H9 (cell line): Measurements from ENCODE around the gene APOC1. TPM values are rescaled to one million over a fixed set of nuclear protein-coding genes. Genes with fewer than 3 reads are reported as not detected.

Experiments used
- DNase-seq: peaks from one replicate; pipeline ENCODE4 v3.0.0-alpha.2; 2017
- H2AFZ ChIP-seq: one replicate; pipeline ENCODE4 v1.6.1; 2013; ENCODE audit warnings: mild to moderate bottlenecking, low read length, control low read depth, moderate library complexity
- H2AK5ac ChIP-seq: 2 replicates; pipeline ENCODE4 v1.6.1; 2013; ENCODE audit warnings: low read length, control low read depth, mixed read lengths; ENCODE audit not compliant: insufficient read length
- H2BK120ac ChIP-seq: one replicate; pipeline ENCODE4 v1.6.1; 2013; ENCODE audit warnings: low read depth, mild to moderate bottlenecking, low read length, control low read depth, inconsistent platforms; ENCODE audit not compliant: poor library complexity, severe bottlenecking
- H2BK12ac ChIP-seq: 2 replicates; pipeline ENCODE4 v1.6.1; 2013; ENCODE audit warnings: low read length, control low read depth, mixed read lengths, low read depth; ENCODE audit not compliant: insufficient read length
- H2BK15ac ChIP-seq: 2 replicates; pipeline ENCODE4 v1.6.1; 2013; ENCODE audit warnings: low read depth, low read length, control low read depth
- H2BK20ac ChIP-seq: one replicate; pipeline ENCODE4 v1.6.1; 2013; ENCODE audit warnings: low read depth, mild to moderate bottlenecking, low read length, control low read depth, inconsistent platforms; ENCODE audit not compliant: poor library complexity, severe bottlenecking
- H2BK5ac ChIP-seq: 2 replicates; pipeline ENCODE4 v1.6.1; 2013; ENCODE audit warnings: low read length, control low read depth, mixed read lengths; ENCODE audit not compliant: insufficient read length
- H3K14ac ChIP-seq: 2 replicates; pipeline ENCODE4 v1.6.1; 2013; ENCODE audit warnings: low read length, control low read depth; ENCODE audit not compliant: insufficient read depth
- H3K18ac ChIP-seq: 2 replicates; pipeline ENCODE4 v1.6.1; 2013; ENCODE audit warnings: low read depth, mild to moderate bottlenecking, mixed read lengths, low read length, control low read depth; ENCODE audit not compliant: insufficient read length
- H3K23ac ChIP-seq: 2 replicates; pipeline ENCODE4 v1.6.1; 2013; ENCODE audit warnings: low read length, control low read depth, mixed read lengths, low read depth; ENCODE audit not compliant: insufficient read length
- H3K23me2 ChIP-seq: 2 replicates; pipeline ENCODE4 v1.6.1; 2013; ENCODE audit warnings: low read depth, mild to moderate bottlenecking, mixed read lengths, low read length, control low read depth; ENCODE audit not compliant: insufficient read length, poor library complexity, severe bottlenecking
- H3K27ac ChIP-seq: 2 replicates; pipeline ENCODE4 v1.5.1; 2013; ENCODE audit warnings: low read length, control low read depth, mixed read lengths, low read depth; ENCODE audit not compliant: insufficient read length
- H3K27me3 ChIP-seq: 2 replicates; pipeline ENCODE4 v1.6.1; 2013; ENCODE audit warnings: low read length, control low read depth, inconsistent platforms; ENCODE audit not compliant: insufficient read depth
- H3K4ac ChIP-seq: 2 replicates; pipeline ENCODE4 v1.6.1; 2013; ENCODE audit warnings: low read depth, mild to moderate bottlenecking, control low read depth, inconsistent platforms, low read length, moderate library complexity
- H3K4me1 ChIP-seq: 2 replicates; pipeline ENCODE4 v1.6.1; 2013; ENCODE audit warnings: low read length, control low read depth, inconsistent platforms; ENCODE audit not compliant: insufficient read depth
- H3K4me2 ChIP-seq: 2 replicates; pipeline ENCODE4 v1.6.1; 2013; ENCODE audit warnings: low read length, control low read depth, mixed read lengths; ENCODE audit not compliant: insufficient read length, insufficient read depth
- H3K56ac ChIP-seq: 2 replicates; pipeline ENCODE4 v1.6.1; 2013; ENCODE audit warnings: low read depth, mild to moderate bottlenecking, mixed read lengths, low read length, control low read depth; ENCODE audit not compliant: insufficient read length
- H3K79me1 ChIP-seq: 2 replicates; pipeline ENCODE4 v1.6.1; 2013; ENCODE audit warnings: low read depth, mild to moderate bottlenecking, moderate library complexity, low read length, control low read depth, inconsistent platforms; ENCODE audit not compliant: insufficient read depth, poor library complexity, severe bottlenecking
- H3K79me2 ChIP-seq: 2 replicates; pipeline ENCODE4 v1.6.1; 2013; ENCODE audit warnings: low read length, control low read depth, inconsistent platforms; ENCODE audit not compliant: insufficient read depth
- H3K9ac ChIP-seq: 2 replicates; pipeline ENCODE4 v1.6.1; 2013; ENCODE audit warnings: low read length, control low read depth, mixed read lengths; ENCODE audit not compliant: insufficient read length; ENCODE audit errors: extremely low read depth
- H3K9me3 ChIP-seq: one replicate; pipeline ENCODE4 v1.6.1; 2013; ENCODE audit warnings: low read depth, low read length, inconsistent platforms; ENCODE audit not compliant: control insufficient read depth
- H3T11ph ChIP-seq: one replicate; pipeline ENCODE4 v1.6.1; 2013; ENCODE audit warnings: mild to moderate bottlenecking, low read length, control low read depth, inconsistent platforms
- H4K20me1 ChIP-seq: one replicate; pipeline ENCODE4 v1.6.1; 2013; ENCODE audit not compliant: control insufficient read depth, insufficient read length, insufficient read depth
- H4K5ac ChIP-seq: 2 replicates; pipeline ENCODE4 v1.6.1; 2013; ENCODE audit warnings: low read depth, mild to moderate bottlenecking, mixed read lengths, low read length, control low read depth; ENCODE audit not compliant: insufficient read length
- H4K8ac ChIP-seq: replicated peaks from 2 replicates; pipeline ENCODE4 v1.6.1; 2013; ENCODE audit warnings: low read length, control low read depth, mixed read lengths, low read depth; ENCODE audit not compliant: insufficient read length
- H4K91ac ChIP-seq: 2 replicates; pipeline ENCODE4 v1.6.1; 2013; ENCODE audit warnings: low read depth, mild to moderate bottlenecking, moderate library complexity, mixed read lengths, low read length, control low read depth; ENCODE audit not compliant: insufficient read length
- H3K27ac Mint-ChIP-seq, 3 experiments: 2 replicates in 2 of 3; 3 replicates in 1 of 3; pipeline ENCODE4 v1.8.0; 2020 to 2021; ENCODE audit warnings: mixed read lengths in 3 of 3, mild to moderate bottlenecking in 1 of 3, moderate library complexity in 1 of 3
- H3K27me3 Mint-ChIP-seq: 2 replicates; pipeline ENCODE4 v1.8.0; 2021; ENCODE audit warnings: low read depth, mild to moderate bottlenecking, moderate library complexity, mixed read lengths
- H3K36me3 Mint-ChIP-seq, 3 experiments: 2 replicates in 2 of 3; 3 replicates in 1 of 3; pipeline ENCODE4 v1.8.0; 2020 to 2021; ENCODE audit warnings: low read depth in 3 of 3, mixed read lengths in 3 of 3; ENCODE audit not compliant: insufficient read depth in 1 of 3
- H3K4me1 Mint-ChIP-seq, 2 experiments: 2 replicates each; pipeline ENCODE4 v1.8.0; 2020; ENCODE audit warnings: mixed read lengths in 2 of 2
- H3K4me3 Mint-ChIP-seq, 2 experiments: 2 replicates in 1 of 2; 3 replicates in 1 of 2; pipeline ENCODE4 v1.8.0; 2020 to 2021; ENCODE audit warnings: mild to moderate bottlenecking in 2 of 2, mixed read lengths in 2 of 2, moderate library complexity in 1 of 2
- H3K9me3 Mint-ChIP-seq, 2 experiments: 2 replicates in 1 of 2; 3 replicates in 1 of 2; pipeline ENCODE4 v1.8.0; 2020; ENCODE audit warnings: mild to moderate bottlenecking in 2 of 2, mixed read lengths in 2 of 2, moderate library complexity in 1 of 2
- WGBS: extraction: QIAGEN DNeasy Blood & Tissue Kit; methylation state at CpG from one replicate; pipeline ENCODE4 v1.1.7; 2013; ENCODE audit warnings: missing lambda C conversion rate, low lambda C conversion rate, mixed read lengths; ENCODE audit not compliant: insufficient read length; ENCODE audit errors: extremely low coverage; 5-methylcytosine and 5-hydroxymethylcytosine counted together
- total RNA-seq: library from RNA; stranded (reverse); gene quantifications from 2 replicates; pipeline ENCODE4 v1.2.1, GENCODE V29; 2021
- TF ChIP-seq, protein P1 (sequence below): fragments of 200-600 bp; sonication (generic); conservative IDR thresholded peaks from 3 replicates; pipeline ENCODE4 v1.8.0; 2021; ENCODE audit warnings: antibody characterized with exemption, mild to moderate bottlenecking

APOC1 gene
- total RNA-seq, 1 experiment from 2014 or later, result 78.1 TPM

DNA sequence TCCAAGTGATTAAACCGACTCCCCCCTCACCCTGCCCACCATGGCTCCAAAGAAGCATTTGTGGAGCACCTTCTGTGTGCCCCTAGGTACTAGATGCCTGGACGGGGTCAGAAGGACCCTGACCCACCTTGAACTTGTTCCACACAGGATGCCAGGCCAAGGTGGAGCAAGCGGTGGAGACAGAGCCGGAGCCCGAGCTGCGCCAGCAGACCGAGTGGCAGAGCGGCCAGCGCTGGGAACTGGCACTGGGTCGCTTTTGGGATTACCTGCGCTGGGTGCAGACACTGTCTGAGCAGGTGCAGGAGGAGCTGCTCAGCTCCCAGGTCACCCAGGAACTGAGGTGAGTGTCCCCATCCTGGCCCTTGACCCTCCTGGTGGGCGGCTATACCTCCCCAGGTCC is 6.8 kb upstream of the APOC1 start:
- Histone ChIP-seq H3K4me1 (no peaks in the 10 kb centered on the region), H2BK5ac (no peak overlapping the region), H3K79me2 (no peaks in the 10 kb centered on the region; the same call in 1 of the 2 replicates), H4K91ac (no peak overlapping the region), H3K14ac (no peak overlapping the region), H3K4ac (no peak overlapping the region), H3K9ac (no peak overlapping the region), H3K56ac (no peak overlapping the region), H2AFZ (no peak overlapping the region), H3K27ac (no peak overlapping the region), H4K20me1 (no peaks in the 10 kb centered on the region), H3K18ac (no peak overlapping the region), H2BK12ac (no peak overlapping the region), H2BK20ac (no peak overlapping the region), H3T11ph (no peak overlapping the region), H2AK5ac (no peak overlapping the region), H2BK15ac (no peak overlapping the region), H2BK120ac (no peak overlapping the region), H3K27me3 (no peaks in the 10 kb centered on the region), H3K4me2 (no peak overlapping the region), H3K23ac (no peak overlapping the region), H3K23me2 (no peaks in the 10 kb centered on the region), H3K79me1 (no peaks in the 10 kb centered on the region), H4K5ac (no peak overlapping the region), H3K9me3 (no peaks in the 10 kb centered on the region), H4K8ac (no peak overlapping the region)
- Mint-ChIP-seq H3K4me1 (peaks cover 22 to 45% of the 10 kb centered on the region in 2 experiments), H3K27ac (no peak overlapping the region), H3K27me3 (no peaks in the 10 kb centered on the region), H3K36me3 (peaks cover 11 to 40% (median 32%) of the 10 kb centered on the region in 3 experiments; a peak in 6 of 7 replicates), H3K4me3 (peak overlapping the region in 1 of 2 experiments; percentile 40; a peak in 1 of 5 replicates), H3K9me3 (no peaks in the 10 kb centered on the region)
- DNase-seq, result no peak
- WGBS, result no CpG with 5 or more reads among the region's 12 CpGs
- TF ChIP-seq, protein P1, sequence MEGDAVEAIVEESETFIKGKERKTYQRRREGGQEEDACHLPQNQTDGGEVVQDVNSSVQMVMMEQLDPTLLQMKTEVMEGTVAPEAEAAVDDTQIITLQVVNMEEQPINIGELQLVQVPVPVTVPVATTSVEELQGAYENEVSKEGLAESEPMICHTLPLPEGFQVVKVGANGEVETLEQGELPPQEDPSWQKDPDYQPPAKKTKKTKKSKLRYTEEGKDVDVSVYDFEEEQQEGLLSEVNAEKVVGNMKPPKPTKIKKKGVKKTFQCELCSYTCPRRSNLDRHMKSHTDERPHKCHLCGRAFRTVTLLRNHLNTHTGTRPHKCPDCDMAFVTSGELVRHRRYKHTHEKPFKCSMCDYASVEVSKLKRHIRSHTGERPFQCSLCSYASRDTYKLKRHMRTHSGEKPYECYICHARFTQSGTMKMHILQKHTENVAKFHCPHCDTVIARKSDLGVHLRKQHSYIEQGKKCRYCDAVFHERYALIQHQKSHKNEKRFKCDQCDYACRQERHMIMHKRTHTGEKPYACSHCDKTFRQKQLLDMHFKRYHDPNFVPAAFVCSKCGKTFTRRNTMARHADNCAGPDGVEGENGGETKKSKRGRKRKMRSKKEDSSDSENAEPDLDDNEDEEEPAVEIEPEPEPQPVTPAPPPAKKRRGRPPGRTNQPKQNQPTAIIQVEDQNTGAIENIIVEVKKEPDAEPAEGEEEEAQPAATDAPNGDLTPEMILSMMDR, result no peak
